Stimulated activated CD4-positive, alpha-beta T cell treated with anti-CD3 and anti-CD28 coated beads, Interleukin-4, amount 100 ng/mL, for 48 hours (primary cell): ENCODE measurements around the gene MT1HL1.
"Not testable (repeated sequence)": the region's sequence is repeated elsewhere in the genome, so short reads cannot be mapped to it uniquely, and the experiment has no call there.

ENCODE experiments used
- DNase-seq, 2 donors: peaks; one replicate each; pipeline ENCODE4 v3.0.0-alpha.2; 2020; ENCODE audit warnings: low read depth in 2 of 2

Gene MT1HL1

GRCh38 chr1:237016626-237017025 lies 12.4 kb upstream of the MT1HL1 start:
- no peak for DNase-seq

DNA sequence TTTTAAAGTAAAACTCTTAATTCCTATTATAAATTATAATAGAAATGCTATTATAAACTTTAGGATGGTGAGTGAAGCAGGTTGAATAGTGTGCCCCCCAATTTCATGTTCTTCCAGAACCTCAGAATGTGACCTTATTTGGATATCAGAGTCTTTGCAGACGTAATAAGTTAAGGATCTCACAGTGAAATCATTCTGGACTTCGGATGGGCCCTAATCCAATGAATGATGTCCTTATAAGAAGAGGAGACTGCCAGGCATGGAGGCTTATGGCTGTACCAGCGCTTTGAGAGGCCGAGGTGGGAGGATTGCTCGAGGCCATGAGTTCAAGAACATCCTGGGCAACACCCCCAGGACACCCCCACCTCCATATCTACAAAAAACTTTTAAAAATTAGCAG lies 9.4 kb upstream of the MT1HL1 start:
- DNase-seq: no peak

- DNase-seq: no peak
Measured at GRCh38 chr1:237012788-237013383, 8.6 kb upstream of the MT1HL1 start.

DNA sequence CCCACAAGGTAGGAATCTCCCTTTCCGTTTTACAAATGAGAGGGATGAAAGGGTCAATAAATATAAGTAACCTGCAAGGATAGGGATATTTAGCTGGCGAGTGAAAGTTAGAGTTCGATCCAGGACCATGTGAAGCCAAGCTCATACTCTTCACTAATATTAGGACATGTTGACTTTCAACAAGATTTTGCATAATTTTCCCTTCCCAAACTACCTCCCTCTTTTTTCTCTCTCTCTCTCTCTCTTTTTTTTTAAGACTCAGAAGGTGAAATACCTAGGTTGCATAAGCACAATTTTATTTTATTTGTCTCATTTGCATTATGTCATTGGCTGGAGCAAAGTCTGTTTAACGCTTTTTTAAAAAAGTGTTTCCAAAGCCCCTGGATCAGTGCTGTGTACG lies 8.1 kb upstream of the MT1HL1 start:
- DNase-seq: no peak

- no peak for DNase-seq
Measured at GRCh38 chr1:237011432-237011831, 7.2 kb upstream of the MT1HL1 start.

DNA sequence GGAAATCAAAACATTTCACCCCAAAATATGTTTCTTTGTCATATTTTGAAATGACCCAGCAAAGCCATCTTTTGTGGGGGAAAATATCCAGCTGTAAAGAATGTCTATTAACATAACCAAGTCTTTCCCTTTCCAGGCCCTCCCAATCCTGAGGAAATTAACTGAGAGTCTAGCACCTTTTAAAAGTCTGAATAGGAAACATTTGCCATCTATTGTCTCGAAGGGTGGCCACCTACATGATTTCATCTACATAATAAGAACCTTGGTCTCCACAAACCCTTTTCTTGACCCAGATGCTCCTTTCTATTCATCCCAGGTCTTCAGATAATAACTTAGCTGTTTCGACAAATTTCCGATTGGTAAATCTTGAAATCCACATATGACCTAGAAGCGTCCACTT lies 5.4 kb upstream of the MT1HL1 start:
- no peak for DNase-seq

DNA sequence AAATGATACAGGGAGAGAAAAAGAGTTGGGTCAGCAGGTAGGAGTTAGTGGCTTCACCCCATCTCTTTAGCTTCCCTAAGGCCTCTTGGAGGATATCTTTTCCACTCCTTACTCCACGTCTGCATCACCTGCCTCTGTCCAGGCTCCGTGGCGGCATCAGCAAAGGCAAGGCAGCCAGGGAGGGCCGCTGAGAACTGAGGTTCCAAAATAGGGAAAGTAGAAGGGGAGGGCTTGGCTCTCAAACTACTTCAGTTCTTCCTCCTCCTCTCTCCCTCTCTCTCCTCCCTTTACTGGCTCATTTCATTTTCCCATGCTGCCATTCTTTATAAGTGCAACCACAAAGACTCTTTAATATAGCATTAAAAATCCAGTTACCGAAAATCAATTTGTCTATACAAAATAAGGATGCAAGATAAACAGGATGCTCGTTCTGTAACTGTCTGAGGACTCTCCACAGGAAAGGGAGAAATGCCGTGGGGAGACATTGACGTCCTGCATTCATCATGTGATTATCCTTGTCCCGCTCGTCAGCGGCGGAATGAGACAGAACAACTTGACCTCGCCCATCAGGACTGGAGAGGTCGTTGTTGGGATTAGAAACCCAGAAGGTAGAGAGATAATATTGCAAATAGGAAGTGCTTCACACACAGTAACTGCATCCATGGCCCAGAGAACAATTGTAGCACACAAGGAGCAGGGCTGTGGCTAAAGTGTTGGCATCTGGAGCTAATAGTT lies 3.1 kb upstream of the MT1HL1 start:
- DNase-seq: no peak

- no peak for DNase-seq
Measured at GRCh38 chr1:237005674-237006073, 1.4 kb upstream of the MT1HL1 start.

GRCh38 chr1:237003516-237003915 lies 725 bp downstream of the MT1HL1 start:
- DNase-seq: no peak

- no peak for DNase-seq
Measured at GRCh38 chr1:237000191-237000590, 4.0 kb downstream of the MT1HL1 start.

DNA sequence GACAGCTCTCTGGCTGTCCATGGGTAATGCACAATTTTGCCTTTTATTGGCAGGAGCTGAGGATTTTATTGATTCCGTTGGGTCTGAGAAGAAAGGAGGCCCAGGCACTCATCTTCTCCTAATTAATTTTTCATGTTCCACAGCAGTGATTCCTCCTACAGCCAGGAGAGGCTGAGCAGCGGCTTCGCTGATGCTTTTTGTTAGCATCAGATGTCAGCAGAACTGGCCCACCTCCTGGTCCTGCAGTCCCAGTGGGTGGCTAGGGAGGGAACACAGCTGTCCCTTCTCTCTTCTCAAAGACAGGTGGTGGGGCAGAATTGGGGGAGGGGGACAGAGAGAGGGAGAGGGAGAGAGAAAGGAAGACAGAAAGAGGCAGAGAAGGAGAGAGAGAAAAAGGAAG lies 5.7 kb downstream of the MT1HL1 start:
- DNase-seq: no peak

DNA sequence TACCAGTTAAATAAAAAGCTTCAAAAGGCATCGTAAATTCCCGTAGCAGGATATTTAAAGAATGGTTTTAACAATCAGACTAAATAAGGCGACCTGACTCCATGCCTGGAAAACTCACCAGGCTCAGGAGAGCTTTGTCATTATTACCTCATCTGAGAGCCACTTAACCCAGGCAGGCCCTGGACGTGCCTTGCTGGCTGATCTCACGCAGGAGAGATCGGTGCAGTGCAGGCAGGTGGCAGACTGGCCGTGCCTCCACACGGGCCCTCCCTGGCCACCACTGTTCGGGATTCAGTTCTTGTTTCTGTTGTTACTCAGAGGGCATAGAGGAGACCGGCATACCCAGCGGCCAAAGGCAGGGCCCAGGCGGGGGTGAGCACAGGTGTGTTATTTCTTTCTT lies 6.4 kb downstream of the MT1HL1 start:
- no peak for DNase-seq

DNA sequence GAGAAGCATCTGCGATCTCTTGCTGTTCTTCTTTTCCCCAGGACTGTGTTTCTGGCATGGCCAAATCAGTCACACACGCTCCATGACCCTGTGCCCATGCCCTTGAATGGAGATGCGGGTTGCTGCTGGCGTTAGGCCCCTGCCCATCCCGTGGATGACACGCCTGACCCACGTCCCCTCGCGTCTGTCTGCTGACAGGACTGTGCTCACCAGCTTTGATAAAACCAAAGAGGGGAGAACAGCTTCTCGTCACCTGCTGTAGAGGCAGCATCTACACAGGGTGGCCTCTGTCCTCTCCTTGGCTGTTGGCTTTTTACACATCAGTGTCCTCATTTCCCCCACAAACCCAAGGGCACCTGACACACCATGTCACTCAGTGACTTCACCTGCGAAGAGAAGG lies 6.9 kb downstream of the MT1HL1 start:
- DNase-seq: no peak

GRCh38 chr1:236994450-236994849 lies 9.8 kb downstream of the MT1HL1 start:
- DNase-seq: no peak

GRCh38 chr1:236992449-236992848 lies 11.8 kb downstream of the MT1HL1 start:
- DNase-seq: no peak

DNA sequence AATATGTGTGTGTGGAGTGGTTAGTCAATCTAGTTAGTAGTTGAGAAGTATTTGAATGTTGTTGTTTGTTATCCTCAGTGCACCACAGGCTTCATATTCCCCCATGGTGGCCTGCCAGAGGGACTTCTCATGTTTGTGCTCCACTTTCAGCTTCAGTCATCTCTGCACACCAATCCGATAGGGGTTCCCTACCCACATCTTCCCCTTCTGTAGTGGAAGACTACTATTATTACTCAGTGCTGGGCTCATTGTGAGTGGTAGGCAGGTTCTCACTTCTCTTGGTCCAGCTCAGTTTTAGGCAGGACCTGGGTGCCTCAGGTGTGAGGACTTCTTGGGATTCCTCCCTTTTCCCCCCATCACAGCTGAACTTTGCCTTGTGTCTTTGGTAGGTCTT lies 14.2 kb downstream of the MT1HL1 start:
- DNase-seq: no peak

- no peak for DNase-seq
Measured at GRCh38 chr1:236989290-236990051, 14.8 kb downstream of the MT1HL1 start.

- no peak for DNase-seq
Measured at GRCh38 chr1:236983818-236984217, 20.4 kb downstream of the MT1HL1 start.

DNA sequence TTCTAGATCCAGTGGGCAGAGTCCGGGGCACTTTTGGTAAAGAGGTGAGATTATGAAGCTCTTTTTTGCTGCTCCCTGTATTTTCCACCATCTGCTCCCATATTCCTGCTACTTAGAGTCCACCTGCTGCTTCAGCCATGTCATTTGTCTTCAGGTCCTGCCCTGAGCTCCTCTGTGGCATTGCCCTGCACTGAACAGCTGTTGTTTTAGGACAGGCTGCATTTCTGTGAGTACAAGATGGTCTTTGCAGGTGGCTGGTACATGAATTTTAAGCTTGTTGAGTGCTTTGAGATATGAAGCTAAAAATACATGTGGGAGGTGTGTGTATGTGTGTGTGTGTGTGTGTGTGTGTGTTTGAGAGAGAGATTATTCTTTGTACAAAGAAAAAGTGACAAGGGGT lies 21.9 kb downstream of the MT1HL1 start:
- no peak for DNase-seq

GRCh38 chr1:236981431-236981830 lies 22.8 kb downstream of the MT1HL1 start:
- not testable (repeated sequence) for DNase-seq

GRCh38 chr1:236980673-236981072 lies 23.6 kb downstream of the MT1HL1 start:
- no peak for DNase-seq

DNA sequence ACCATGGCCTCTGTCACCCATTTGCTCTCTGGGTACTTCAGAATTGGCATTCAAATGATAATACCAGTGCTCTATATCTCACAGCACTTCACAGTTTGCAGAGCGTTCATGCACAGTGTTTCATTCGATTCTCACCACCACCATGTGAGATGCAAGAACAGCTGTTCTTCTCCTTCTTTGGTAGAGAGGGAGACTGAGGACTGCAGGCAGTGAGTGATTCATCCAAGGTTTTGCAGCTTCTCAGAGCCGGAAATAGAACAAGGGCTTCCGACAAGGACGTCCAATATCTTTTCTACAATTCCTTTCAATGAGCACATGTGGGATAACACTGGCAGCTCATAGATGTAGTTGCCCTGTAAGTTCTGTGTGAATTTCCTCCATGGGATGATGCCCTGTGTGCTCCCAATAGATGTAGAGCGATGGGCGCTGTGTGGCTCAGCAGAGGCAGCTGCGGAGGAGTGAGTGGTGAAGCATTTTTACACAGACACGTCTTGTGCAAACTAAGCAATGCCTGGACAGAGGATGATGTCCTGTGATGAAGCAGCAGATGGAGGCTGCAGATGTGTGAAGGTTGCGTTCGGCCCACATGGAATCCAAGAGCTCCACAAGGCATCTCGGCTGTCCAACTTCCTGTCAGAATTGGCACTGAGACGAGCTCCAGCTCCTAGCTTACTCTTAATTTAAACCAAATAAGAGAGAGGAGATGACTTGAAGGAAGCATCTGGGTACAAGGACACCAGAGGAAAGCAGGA lies 24.9 kb downstream of the MT1HL1 start:
- DNase-seq: no peak
